OCI-LY3 (cell line): Measurements from ENCODE around the gene USP5.

ENCODE experiments used
- H2AFZ ChIP-seq: fragments of 200-600, 300-600 bp; shearing (Covaris generic); 2 replicates; pipeline ENCODE4 v1.6.0; 2014; ENCODE audit warnings: antibody characterized with exemption, low read depth, low read length
- H3K27ac ChIP-seq: fragments of 200-600, 300-600 bp; sonication (generic); 2 replicates; pipeline ENCODE4 v1.5.1; 2014; ENCODE audit warnings: mild to moderate bottlenecking, low read length, moderate library complexity, mixed read lengths
- H3K27me3 ChIP-seq: fragments of 200-600, 300-600 bp; sonication (generic); 2 replicates; pipeline ENCODE4 v1.6.1; 2014; ENCODE audit warnings: low read depth, low read length, mixed read lengths
- H3K36me3 ChIP-seq: fragments of 200-600, 300-600 bp; sonication (generic); replicated peaks from 2 replicates; pipeline ENCODE3; 2014; ENCODE audit warnings: low read depth, low read length, mixed read lengths
- H3K4me1 ChIP-seq: fragments of 300-600, 200-600 bp; sonication (generic); 2 replicates; pipeline ENCODE4 v1.6.1; 2014; ENCODE audit warnings: low read length, mixed read lengths
- H3K4me2 ChIP-seq: fragments of 200-600, 300-600 bp; sonication (generic); 2 replicates; pipeline ENCODE4 v1.6.1; 2014; ENCODE audit warnings: low read length, mixed read lengths
- H3K4me3 ChIP-seq: fragments of 300-600, 200-600 bp; sonication (generic); 2 replicates; pipeline ENCODE4 v1.5.1; 2014; ENCODE audit warnings: antibody characterized with exemption, mild to moderate bottlenecking, low read length, moderate library complexity
- H3K79me2 ChIP-seq: fragments of 300-600, 200-600 bp; shearing (Covaris generic); 2 replicates; pipeline ENCODE4 v1.6.1; 2014; ENCODE audit warnings: mild to moderate bottlenecking, low read length, mixed read lengths
- H3K9ac ChIP-seq: fragments of 300-600, 200-600 bp; shearing (Covaris generic); 2 replicates; pipeline ENCODE4 v1.6.0; 2014; ENCODE audit warnings: mild to moderate bottlenecking, low read length, moderate library complexity
- H3K9me3 ChIP-seq: fragments of 200-600, 300-600 bp; shearing (Covaris generic); 2 replicates; pipeline ENCODE4 v1.6.1; 2014; ENCODE audit warnings: low read length, mixed read lengths; ENCODE audit not compliant: insufficient read depth
- H4K20me1 ChIP-seq: fragments of 200-600, 300-600 bp; sonication (generic); 2 replicates; pipeline ENCODE4 v1.6.1; 2016; ENCODE audit warnings: low read length, mixed read lengths; ENCODE audit not compliant: insufficient read depth
- EZH2phosphoT487 ChIP-seq: fragments of 200-600 bp; shearing (Covaris generic); IDR thresholded peaks from 2 replicates; pipeline ENCODE4 v1.6.1; 2018; ENCODE audit warnings: antibody characterized with exemption, mixed run types, low read depth
- TF ChIP-seq, protein P1 (sequence below): fragments of 200-600, 300-600 bp; sonication (generic); IDR thresholded peaks from 2 replicates; pipeline ENCODE4 v1.5.1; 2014; ENCODE audit warnings: antibody characterized with exemption, low read length, low read depth

Gene USP5

DNA sequence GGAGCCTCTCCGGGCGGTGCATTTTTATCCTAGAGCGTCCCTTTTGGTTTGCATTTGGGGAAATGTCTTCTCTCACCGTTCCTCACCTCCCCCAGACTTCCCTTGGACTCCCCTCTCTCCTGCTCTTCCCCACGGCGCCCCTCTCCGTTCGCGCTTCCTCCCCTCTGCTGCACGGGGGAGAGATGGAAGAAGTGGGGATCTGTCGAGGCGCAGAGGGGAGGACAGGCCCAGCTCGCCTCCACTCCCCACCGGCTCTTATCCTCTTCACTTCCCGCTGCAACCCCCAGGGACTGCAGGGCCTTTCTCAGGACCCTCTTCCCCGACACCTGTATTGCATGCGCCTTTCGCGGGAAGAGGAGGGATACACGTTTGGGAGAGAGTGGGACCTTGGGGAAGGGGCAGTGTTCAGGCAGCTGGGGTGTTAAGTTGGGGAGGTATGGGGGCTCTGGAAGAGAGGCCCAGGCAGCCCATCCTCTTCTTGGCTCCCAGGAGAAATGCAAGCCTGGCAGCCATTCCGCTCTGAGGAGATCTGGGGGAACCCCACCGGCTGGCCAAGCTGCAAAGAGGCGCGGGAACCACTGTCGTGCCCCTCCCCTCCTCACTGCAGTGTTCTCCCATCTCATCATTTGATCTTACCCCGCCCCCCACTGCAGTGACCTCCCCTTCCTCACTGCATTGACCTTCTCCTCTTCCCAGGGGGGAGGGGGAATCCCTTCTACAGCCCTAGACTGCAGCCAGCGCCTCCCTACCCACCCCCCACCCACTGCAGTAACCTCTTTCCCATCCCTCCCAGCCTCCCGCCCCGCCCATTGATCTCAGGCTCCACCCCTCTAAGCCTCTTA lies 63.2 kb downstream of the USP5 start:
- Histone ChIP-seq H4K20me1 (0 out of 2 replicates have a peak, but pooled peaks cover 11% of the 10 kb centered on the region), H3K4me1 (peaks cover 14% of the 10 kb centered on the region), H3K27me3 (no peaks in the 10 kb centered on the region), H3K4me3 (peak overlapping the region; percentile 89), H3K4me2 (peak overlapping the region; percentile 96), H2AFZ (peak overlapping the region; percentile 94; the same call in 1 of the 2 replicates), H3K9me3 (no peaks in the 10 kb centered on the region), H3K79me2 (peaks cover 13% of the 10 kb centered on the region), H3K9ac (peak overlapping the region; percentile 82), H3K36me3 (peaks cover 31% of the 10 kb centered on the region), H3K27ac (peak overlapping the region; percentile 17; the same call in 1 of the 2 replicates)
- TF ChIP-seq EZH2phosphoT487, result no peak
- TF ChIP-seq, protein P1, sequence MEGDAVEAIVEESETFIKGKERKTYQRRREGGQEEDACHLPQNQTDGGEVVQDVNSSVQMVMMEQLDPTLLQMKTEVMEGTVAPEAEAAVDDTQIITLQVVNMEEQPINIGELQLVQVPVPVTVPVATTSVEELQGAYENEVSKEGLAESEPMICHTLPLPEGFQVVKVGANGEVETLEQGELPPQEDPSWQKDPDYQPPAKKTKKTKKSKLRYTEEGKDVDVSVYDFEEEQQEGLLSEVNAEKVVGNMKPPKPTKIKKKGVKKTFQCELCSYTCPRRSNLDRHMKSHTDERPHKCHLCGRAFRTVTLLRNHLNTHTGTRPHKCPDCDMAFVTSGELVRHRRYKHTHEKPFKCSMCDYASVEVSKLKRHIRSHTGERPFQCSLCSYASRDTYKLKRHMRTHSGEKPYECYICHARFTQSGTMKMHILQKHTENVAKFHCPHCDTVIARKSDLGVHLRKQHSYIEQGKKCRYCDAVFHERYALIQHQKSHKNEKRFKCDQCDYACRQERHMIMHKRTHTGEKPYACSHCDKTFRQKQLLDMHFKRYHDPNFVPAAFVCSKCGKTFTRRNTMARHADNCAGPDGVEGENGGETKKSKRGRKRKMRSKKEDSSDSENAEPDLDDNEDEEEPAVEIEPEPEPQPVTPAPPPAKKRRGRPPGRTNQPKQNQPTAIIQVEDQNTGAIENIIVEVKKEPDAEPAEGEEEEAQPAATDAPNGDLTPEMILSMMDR, result no peak

DNA sequence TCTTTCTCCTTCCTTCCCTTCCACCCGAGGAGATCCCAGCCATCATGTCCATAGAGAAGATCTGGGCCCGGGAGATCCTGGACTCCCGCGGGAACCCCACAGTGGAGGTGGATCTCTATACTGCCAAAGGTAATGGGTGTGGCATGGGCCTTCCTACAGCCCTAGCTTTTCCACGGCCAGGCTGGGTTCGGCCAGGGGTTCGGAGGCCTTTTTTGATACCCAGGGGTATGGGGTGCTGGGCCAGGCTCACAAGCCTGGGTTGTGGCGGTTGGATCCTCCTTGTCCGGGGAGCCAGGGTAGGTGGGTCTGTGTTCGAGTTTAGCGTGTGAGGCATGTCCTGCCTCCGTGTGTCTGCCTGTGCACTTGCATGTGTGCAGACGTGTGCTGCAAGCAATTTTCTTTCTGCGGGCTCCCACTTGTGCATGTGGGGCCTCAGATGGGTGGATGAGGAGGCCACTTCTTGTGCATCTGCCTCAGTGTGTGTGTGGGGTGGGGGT lies 63.9 kb downstream of the USP5 start:
- no peak overlapping the region for H3K27ac ChIP-seq
- H2AFZ ChIP-seq, result no peak overlapping the region
- peak overlapping the region; percentile 89 for H3K4me3 ChIP-seq
- TF ChIP-seq, protein P1, result no peak
- no peak for TF ChIP-seq EZH2phosphoT487
- peaks cover 31% of the 10 kb centered on the region for H3K36me3 ChIP-seq
- H4K20me1 ChIP-seq, result 0 out of 2 replicates have a peak, but pooled peaks cover 11% of the 10 kb centered on the region
- no peaks in the 10 kb centered on the region for H3K27me3 ChIP-seq
- H3K9me3 ChIP-seq, result no peaks in the 10 kb centered on the region
- H3K9ac ChIP-seq, result no peak overlapping the region
- H3K4me2 ChIP-seq, result peak overlapping the region; percentile 96
- H3K4me1 ChIP-seq, result peaks cover 14% of the 10 kb centered on the region
- peaks cover 13% of the 10 kb centered on the region for H3K79me2 ChIP-seq
